Measurements from ENCODE around the gene STX8. TPM values are rescaled to one million over a fixed set of nuclear protein-coding genes. Genes with fewer than 3 reads are reported as not detected.

The STX8 gene
- total RNA-seq, 2 experiments from 2014 or later: 59.6 to 71.5 TPM

GRCh38 chr17:9432934-9433421, 142.6 kb downstream of the STX8 start:
- peak; percentile 4 for DNase-seq
- ChIA-PET POLR2A (no interaction called here), CTCF (interaction anchor here (1.0 kb wide), 1 partner anchor 13 kb away, joined by 3 read pairs; no protein-coding TSS in a partner anchor)
- Mint-ChIP-seq H3K4me1 (ENCODE audit: low read depth) (peaks cover 12% of the 10 kb centered on the region), H3K36me3 (ENCODE audit: low read depth) (peaks cover 2% of the 10 kb centered on the region), H3K27me3 (no peaks in the 10 kb centered on the region), H3K27ac (no peak overlapping the region), H3K9me3 (no peaks in the 10 kb centered on the region), H3K4me3 (no peak overlapping the region)
- intact Hi-C loops (cut with micrococcal nuclease): loop anchor here (10.0 kb wide), 1 partner anchor 62 kb away; no protein-coding TSS in a partner anchor
- TF ChIP-seq CTCF (IDR thresholded peaks at IDR 0.05): no peak
- no peak for ATAC-seq

- TF ChIP-seq CTCF (IDR thresholded peaks at IDR 0.05): no peak
- Mint-ChIP-seq H3K4me1 (ENCODE audit: low read depth) (peaks cover 12% of the 10 kb centered on the region), H3K27me3 (no peaks in the 10 kb centered on the region), H3K36me3 (ENCODE audit: low read depth) (peaks cover 2% of the 10 kb centered on the region), H3K4me3 (no peak overlapping the region), H3K27ac (no peak overlapping the region), H3K9me3 (no peaks in the 10 kb centered on the region)
- ATAC-seq (no peak), DNase-seq (no peak)
- intact Hi-C loops (cut with micrococcal nuclease): loop anchor here (10.0 kb wide), 1 partner anchor 62 kb away; no protein-coding TSS in a partner anchor
- ChIA-PET CTCF (interaction anchor here (1.0 kb wide), 1 partner anchor 14 kb away, joined by 3 read pairs; no protein-coding TSS in a partner anchor), POLR2A (no interaction called here)
These were observed 143.3 kb downstream of the STX8 start for GRCh38 chr17:9432134-9432885.

GRCh38 chr17:9431620-9432019, 144.0 kb downstream of the STX8 start:
- ATAC-seq: no peak
- POLR2A ChIA-PET: no interaction called here
- H3K9me3 Mint-ChIP-seq: no peaks in the 10 kb centered on the region
- TF ChIP-seq CTCF (IDR thresholded peaks at IDR 0.05): no peak
- no peaks in the 10 kb centered on the region for H3K27me3 Mint-ChIP-seq
- intact Hi-C loops (cut with micrococcal nuclease): loop anchor here (10.0 kb wide), 1 partner anchor 63 kb away; no protein-coding TSS in a partner anchor
- CTCF ChIA-PET: no interaction called here
- no peak overlapping the region for H3K4me3 Mint-ChIP-seq
- H3K4me1 Mint-ChIP-seq (ENCODE audit: low read depth): peaks cover 12% of the 10 kb centered on the region
- H3K27ac Mint-ChIP-seq: no peak overlapping the region
- peaks cover 2% of the 10 kb centered on the region for H3K36me3 Mint-ChIP-seq (ENCODE audit: low read depth)
- no peak for DNase-seq

- no peak for ATAC-seq
- CTCF ChIA-PET: no interaction called here
- intact Hi-C loops (cut with micrococcal nuclease): no loop called here
- Mint-ChIP-seq H3K27me3 (no peaks in the 10 kb centered on the region), H3K4me1 (ENCODE audit: low read depth) (peaks cover 4% of the 10 kb centered on the region), H3K27ac (no peak overlapping the region), H3K9me3 (no peaks in the 10 kb centered on the region), H3K36me3 (ENCODE audit: low read depth) (no peaks in the 10 kb centered on the region), H3K4me3 (no peak overlapping the region)
- no peak for TF ChIP-seq CTCF (IDR thresholded peaks at IDR 0.05)
- no peak for DNase-seq
- POLR2A ChIA-PET: no interaction called here
These were observed 147.9 kb downstream of the STX8 start for GRCh38 chr17:9427465-9428315.

Measured in activated CD8-positive, alpha-beta T cell treated with anti-CD3 and anti-CD28 coated beads for 36 hours (primary cell).